Measurements from ENCODE around the gene LRRC74B.

The LRRC74B gene

DNA sequence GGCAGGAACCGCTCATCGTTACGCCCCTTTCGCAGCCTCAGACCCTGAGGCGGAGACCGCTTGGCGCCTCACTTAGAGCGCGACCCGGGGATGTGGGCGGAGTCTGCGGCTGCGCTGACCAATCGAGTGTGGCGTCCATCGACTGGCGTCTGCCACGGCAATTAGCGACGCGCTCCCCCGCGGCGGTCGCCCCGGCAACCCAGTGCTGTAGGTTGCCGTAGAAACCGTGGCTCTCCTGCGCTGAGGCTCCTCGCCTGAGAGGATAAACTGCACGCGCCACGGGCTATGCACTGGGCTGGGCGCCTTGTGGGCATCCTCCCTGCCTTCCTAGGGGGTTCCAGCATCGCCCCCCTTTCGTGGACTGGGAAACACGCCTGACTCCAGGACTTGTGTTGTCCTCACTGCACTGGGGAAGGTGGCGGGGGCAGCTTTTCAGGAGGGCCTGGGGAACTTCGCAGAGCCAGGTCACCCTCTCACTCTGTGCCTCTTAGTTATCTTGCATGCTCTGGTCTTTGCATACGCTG, 31.5 kb upstream of the LRRC74B start:
- DNase-seq = peak; percentile 77

DNA sequence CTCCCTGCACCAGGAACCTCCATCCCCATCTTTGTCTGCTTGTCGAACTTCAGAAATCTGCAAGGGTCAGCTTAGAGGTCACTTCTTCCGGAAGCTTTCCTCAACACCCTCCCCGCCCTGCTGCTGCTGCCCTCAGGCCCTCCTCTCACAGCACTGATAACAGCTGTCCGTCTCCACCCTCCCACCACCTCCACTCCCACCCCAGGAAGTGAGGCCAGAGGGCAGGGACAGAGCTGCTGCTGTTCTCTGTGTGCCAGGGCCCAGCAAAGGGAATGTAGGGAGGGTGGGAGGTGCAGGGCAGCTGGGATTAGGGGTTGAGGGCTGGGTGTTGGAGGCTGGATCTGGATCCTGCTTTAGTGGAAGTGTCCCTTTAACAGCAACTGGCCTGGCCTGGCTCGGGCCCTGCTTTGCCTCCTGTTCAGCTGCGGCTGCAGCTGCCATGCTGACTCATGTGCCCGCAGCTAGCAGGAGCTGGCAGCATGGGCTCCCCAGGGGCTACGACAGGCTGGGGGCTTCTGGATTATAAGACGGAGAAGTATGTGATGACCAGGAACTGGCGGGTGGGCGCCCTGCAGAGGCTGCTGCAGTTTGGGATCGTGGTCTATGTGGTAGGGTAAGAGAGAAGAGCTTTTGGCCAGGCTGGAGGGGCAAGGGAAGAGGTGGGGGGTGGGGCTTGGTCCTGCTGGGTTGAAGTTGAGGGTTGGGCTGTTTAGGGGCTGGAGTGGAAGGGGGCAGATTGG, 30.9 kb upstream of the LRRC74B start, which contains the start of gene P2RX6:
TSS of gene P2RX6 (plus strand) at position 440 of the 740 bp plus-strand sequence. CDS start at position 450, 10 bp downstream.
- DNase-seq = no peak

DNA sequence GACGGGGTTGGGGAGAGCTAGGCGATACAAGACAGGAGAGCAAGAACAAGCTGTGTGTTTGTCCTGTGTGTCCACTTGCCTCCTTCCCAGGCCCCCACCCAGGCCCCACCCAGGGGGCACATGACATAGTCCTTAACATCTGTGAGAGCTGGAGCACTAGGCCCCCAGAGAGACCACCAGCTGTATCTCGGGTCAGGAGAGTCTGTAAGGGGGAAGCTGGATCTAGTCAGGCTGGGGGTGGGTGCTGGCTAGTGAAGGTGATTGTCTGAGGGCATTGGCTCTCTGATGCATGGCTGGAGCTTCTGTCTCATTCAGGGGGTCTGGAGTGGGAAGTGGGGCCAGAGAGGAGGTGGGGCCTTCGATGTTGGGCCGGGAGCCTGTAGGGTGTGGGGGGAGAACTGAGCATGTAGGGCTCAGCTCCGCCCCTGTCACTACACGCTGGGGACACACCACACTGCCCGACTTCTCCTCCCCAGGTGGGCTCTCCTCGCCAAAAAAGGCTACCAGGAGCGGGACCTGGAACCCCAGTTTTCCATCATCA, 30.2 kb upstream of the LRRC74B start:
- no peak for DNase-seq

DNA sequence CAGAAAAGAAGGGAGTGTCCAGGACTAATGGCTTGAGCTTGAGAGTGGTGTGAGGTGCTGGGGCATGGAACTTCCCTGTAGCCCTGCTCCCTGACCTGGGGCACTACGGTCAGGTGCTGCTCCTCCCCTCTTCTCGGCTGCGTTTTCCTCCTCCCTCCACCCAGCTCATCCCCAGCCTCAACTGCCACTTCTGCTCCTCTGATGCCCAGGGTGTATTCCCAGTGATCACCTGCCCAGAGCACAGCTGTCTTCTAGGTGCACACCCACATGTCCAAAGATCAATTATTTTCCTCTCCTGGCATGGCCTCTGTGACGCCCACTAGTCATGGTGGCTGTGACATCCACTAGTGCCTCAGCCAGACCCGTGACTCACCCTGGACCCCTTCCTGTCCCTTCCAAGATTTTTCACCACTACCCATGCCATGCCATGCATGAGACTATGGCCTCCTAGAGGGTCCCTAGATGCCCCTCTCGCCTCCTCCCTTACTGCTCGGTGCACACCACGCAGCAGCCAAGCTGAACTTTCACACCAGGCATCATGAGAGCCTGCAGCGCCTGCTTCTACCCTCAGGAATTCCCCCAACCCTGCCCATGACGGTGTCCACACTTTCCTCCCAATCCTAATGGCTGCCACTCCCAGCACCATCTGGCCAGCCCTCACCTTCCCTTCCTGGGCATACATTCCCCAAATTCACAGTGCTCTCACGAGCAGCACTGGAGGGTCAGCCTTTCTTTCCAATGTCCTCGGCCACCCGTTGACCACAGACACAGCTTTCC, 28.9 kb upstream of the LRRC74B start:
- DNase-seq = no peak

DNA sequence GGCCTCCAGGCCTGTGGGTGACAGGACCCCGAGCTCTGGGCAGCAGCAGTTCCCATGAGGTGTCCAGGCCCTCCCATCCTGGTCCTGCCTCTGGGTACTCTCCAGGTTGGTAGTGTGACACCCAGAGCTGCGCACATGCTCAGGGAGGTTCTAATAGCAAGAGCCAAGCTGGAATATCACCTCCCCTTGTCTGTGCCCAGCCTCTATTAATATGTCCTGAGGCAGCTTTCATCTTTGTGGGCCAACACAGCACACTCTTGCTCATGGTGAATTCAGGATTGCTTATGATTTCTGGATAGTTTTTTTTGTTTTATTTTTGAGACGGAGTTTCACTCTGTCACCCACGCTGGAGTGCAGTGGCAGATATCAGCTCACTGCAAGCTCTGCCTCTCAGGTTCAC, 27.4 kb upstream of the LRRC74B start:
- no peak for DNase-seq

DNA sequence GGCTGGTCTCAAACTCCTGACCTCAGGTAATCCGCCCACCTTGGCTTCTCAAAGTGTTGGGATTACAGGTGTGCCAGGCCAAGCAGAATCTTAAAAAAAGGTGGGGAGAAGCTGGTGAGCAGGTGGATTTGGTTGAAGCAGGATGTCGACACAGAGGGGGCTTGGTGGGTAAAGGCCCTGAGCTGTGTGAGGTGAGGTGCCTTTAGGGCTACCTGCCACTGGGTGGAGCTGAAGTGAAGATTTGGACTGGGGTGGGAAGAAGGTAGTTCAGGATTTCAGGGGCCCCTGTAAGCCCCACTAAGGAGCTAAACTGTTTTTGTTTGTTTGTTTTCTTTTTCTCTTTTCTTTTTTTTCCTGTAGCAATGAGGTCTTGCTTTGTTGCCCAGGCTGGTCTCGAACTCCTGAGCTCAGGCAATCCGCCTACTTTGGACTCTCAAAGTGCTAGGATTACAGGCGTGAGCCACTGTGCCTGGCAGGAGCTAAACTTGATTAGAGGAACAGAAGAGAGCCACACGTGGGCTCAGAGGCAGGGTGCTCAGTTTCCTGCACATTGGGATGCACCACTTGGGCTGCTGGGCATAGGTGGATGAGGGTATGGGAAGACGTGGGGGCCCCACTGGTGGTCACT, 24.8 kb upstream of the LRRC74B start:
- DNase-seq = no peak

DNA sequence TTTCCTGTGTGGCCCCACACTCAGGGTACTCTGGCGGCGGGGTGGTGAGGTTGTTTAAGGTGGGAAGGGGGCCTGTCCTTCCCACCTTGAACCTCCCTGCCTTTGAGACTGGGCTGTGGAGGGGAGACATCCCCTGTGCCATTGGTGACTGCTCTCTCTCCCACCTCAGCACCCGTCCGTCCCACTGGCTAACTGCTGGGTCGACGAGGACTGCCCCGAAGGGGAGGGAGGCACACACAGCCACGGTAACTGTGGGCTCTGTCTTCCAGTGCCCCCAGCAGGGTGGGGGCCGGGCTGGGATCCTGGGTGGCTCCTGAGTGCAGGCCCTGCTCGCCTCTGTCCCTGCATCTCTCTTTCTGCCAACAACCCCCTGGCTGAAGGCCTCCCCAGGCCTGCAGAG, 23.2 kb upstream of the LRRC74B start:
- DNase-seq = no peak

DNA sequence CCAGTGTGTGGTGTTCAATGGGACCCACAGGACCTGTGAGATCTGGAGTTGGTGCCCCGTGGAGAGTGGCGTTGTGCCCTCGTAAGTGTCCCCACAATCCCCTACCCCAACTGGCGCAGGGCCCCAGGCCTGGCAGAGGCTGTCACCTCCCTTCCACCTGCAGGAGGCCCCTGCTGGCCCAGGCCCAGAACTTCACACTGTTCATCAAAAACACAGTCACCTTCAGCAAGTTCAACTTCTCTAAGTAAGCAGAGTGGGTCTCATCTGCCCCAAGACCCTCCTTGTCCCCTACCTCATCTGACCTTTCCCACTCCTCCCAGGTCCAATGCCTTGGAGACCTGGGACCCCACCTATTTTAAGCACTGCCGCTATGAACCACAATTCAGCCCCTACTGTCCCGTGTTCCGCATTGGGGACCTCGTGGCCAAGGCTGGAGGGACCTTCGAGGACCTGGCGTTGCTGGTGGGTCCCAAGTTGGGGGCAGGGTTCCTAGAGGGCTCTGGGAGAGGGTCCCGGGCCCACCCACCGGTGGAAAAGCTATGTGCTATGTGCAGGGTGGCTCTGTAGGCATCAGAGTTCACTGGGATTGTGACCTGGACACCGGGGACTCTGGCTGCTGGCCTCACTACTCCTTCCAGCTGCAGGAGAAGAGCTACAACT, 22.7 kb upstream of the LRRC74B start:
- DNase-seq = no peak

DNA sequence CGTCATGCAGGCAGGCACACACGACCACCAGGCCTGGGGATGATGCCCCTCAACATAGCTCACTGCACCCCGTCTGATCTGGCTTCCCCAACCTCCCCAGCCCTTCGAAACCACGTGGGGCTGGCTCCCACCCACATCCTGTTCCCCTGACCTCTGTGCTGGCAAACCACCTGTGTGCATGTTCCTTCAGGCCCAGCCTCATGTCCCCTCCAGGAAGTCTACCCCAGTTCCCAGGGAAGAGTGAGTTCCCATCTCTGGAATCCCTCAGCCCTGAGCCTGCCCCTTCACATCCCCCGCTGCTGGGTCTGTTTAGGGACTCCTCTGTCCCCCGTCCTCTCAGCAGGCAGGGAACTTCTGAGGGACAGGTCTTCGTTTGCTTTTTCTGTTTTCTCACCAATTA, 20.5 kb upstream of the LRRC74B start:
- DNase-seq = no peak

DNA sequence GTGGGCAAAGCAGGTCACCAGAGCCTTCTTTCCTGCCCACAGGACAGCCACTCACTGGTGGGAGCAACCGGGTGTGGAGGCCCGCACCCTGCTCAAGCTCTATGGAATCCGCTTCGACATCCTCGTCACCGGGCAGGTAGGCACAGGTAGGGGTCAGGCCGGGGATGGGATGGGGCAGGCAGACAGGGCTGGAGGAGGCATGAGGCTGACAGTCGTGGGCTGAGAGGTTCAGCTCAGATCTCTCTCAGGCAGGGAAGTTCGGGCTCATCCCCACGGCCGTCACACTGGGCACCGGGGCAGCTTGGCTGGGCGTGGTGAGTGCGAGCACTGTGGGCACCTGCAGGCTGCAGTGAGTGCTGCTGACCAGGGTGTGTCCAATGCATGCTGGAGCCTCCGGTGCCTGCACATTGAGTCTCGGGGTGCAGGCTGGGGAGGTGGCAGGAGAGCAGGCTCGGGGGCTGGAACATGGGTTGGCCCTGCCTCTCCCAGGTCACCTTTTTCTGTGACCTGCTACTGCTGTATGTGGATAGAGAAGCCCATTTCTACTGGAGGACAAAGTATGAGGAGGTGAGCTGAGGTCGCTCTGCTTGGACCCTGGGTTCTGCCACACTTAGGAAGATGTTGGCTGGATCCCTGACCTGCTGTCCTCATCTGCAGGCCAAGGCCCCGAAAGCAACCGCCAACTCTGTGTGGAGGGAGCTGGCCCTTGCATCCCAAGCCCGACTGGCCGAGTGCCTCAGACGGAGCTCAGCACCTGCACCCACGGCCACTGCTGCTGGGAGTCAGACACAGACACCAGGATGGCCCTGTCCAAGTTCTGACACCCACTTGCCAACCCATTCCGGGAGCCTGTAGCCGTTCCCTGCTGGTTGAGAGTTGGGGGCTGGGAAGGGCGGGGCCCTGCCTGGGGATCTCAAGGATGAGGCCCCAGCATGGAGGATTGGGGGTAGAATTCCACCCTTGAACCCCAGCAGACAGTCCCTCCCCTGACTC, 19.7 kb upstream of the LRRC74B start:
- DNase-seq = no peak

DNA sequence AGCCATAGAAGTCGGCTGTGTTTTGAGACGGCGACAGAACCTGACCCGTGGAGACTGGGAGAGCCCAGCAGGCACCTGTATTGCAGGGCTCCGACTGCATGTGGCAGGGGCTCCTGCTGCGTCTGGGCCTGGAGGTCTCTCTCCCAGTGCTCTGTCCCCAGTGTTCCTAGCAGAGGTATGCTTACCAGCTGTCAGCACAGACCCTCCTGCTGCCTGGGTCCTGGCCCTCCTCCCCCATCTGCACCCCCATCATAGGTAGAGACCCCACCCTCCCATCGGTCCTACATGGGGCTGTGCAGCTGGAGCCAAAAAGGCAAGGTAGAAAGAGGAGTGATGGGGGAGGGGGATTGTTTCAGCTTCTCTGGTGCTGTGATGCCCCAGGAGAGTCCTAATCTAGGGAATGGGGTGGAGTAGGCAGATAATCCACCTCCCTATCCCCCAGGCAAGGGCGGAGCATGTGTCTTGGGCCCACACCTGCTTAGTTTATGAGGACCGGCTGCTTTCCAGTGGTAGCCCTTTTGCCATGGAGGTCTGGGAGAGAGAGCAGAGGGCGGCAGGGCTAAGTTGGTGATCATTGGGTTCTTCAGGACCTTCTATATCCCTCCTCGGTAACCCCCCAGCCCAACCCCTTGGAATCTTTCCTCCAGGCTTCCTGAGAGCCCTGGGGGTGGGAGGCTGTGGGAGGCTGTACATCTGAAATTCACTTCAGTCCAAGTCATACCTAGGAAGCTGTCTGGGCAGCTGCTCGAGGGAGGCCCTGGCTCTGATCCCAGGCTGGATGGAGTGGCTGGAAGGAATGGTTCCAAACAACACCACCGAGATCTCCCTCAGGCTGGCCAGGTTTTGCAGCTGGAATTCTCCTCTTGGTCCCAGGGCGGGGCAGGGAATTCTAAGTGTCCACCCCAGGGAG, 18.7 kb upstream of the LRRC74B start:
- no peak for DNase-seq

DNA sequence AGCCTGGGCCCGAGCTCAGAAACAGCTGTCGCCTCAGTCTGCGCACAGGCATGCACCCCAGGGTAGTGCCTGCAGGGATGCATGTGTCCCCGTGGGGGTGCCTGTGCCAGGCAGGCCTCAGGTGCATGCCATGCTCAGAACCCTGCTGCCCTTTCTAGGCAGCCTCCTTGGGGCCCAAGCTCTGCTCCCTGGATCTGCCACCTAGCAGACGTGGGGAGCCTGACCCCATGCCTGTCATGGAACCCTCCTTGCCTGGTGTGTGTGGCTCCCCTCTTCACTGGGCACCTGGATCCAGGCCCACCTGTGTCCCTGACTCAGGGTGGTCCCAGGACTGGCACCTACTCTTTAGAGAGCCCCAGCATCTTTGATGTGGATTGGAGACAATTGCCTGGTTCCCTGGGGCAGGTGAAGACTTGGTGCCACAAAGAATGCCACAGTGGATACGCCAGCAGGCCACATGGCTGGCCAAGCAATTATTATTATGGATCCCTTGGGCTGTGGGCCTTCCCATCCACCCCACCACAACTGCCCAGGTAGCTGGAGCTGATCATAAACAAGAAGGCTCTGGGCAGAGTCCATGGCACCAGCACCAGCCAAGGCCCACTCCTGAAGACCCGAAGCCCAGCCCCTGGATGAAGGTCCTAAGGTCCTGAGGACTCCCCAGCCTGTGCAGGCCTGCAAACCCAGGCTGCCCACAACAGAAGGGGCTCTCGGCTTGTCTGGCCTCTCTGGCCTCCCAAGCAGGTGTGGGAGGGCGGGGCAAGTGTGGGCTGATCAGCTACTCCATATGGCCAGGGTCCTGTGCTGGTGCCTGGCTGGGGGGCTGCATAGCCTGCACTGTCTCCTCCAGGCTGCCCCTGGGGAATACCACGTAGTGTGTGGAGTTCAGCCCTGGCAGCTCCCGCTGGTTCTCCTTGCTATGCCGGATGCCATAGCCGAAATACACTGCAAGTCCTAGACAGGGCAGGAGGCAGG, 17.2 kb upstream of the LRRC74B start:
- no peak for DNase-seq

DNA sequence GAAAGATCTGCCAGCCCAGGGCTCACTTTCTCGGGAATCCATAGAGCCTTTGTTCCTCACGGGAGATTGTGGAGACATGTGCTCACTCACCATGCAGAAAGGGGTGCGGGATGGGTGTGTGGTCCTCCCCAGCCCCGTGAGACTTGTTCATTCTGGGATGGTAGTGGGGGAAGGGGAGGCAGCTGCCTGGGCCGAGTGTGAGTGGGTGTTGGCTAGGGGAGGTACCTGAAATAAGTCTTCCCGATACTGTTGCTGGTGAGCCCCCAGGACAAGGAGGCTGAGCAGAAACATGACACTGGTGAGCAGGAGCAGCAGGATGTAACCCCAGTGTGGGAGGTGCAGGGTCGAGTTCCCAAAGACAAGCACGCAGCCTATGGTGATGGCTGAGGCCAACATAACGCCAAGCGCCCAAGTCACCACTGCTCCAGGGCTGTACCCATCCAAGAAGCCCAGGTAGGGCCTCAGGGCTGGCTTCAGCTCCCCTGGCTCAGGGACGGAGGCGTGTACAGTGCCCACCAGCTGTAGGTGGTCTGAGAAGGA, 16.2 kb upstream of the LRRC74B start:
- DNase-seq = no peak

DNA sequence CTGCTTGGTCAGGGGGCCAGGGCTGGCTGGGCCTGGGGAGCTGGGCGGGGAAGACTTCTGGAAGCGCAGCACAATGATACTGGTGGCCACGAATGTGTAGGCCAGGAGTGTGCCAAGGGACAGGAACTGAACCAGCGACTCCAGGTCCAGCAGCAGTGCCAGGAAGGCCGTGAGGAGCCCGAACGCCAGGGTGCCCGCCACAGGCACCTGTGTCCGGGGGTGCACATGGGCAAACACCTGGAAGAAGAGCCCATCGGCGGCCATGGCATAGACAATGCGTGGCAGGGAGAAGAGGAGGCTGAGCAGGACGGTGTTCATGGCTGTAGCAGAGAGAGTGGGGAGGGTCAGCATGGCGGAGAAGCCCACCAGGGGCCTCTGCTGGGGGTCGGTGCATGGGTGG, 15.7 kb upstream of the LRRC74B start:
- no peak for DNase-seq

DNA sequence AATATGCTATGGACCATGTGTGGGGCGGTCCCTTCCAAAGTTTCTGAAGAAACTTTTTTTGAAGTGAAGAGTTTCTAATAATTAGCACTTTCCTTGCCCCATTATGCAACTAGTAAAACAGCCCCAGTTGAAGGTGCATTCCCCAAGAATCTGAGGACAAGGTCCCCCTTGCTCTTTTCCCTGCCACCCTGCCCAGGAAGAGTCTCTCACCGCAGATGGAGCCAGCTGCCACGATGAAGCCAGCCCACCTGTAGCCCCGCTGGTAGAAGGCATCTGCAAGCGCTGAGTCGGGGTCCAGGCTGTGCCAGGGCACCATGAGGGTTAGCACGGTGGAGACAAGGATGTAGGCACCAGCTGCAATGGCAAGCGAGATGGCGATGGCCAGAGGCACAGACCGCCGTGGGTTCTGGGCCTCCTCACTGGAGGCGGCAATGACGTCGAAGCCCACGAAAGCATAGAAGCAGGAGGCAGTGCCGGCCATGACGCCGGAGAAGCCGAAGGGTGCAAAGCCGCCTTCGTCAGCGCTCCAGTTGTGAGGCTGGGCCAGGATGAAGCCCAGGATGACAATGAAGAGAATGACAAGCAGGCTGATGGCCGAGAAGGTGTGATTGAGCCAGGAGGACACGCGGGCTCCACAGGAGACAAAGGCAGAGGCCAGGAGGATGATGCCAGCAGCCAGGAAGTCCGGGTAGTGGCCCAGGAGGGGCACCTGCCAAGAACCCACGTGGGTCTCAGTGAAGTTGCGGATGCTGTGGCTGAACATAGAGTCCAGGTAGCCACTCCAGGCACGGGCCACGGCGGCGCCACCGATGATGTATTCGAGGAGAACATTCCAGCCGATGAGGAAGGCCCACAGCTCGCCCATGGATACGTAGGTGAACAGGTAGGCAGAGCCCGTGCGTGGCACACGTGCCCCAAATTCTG, 14.9 kb upstream of the LRRC74B start:
- no peak for DNase-seq

DNA sequence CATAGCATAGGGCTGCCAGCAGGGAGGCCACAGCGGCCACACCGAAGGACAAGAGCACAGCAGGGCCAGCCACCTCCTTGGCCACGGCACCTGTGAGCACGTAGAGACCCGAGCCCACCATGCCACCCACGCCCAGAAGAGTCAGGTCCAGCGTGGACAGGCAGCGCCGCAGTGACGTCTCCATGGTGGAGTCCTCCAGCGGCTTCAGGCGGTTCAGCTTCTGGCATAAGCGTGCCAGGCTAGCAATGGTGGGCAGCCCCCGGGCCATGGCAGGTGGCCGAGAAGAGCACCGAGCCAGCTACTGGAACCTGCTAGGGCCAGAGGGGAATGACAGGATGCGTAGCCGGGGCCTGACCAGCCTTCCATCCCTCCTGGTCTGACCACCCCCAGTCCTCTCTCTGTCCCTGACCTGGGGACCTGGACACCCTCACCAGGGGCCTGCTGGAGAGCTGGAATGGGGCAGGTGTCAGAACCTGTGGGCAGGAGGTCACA, 14.2 kb upstream of the LRRC74B start:
- no peak for DNase-seq

DNA sequence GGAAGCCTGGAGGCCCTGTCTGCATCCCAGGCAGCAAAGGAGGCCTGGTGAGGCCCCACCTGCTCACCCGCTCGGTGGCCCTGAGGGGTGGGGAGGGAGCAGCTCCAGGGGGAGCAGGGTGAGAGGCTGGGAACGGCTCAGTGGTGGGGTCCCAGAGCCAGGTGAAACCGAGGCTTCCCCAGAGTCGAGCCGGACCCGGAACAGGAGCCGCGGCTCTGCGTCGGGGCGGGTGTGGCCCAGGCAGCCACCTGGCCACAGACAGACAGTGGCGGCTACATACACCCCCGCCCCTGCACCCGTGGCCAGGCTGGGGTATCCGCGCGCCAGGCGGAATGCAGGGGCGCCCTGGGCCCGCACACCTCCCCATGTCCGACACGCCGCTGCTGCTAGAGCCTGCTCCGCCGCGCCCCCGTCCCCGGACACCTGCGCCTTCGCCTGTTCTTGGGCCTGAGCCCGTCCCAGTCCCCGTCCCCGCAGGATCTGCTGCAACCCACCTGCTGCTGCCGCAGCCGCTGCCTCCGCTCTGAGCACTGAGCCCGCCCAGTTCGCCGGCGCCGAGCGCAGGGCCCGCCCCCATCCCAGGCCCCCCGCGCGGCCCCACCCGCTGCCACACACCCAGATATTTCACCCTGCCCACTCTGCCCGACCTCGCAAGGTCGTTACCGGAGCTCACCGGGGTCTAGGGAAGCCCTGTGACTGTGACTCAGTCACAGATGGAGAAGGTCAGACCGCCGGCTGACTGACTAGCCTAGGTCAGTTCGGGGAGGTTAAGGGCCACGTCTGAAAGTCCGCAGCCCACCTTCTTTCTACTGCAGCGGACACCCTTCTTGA, 13.5 kb upstream of the LRRC74B start, which contains the start of gene SLC7A4:
TSS of gene SLC7A4 (minus strand) at position 525 of the 831 bp plus-strand sequence. CDS start 749 bp downstream, outside the sequence.
- DNase-seq = no peak

Data from DMS79 (cell line).